ENCODE results near the gene ALKBH7. TPM values are rescaled to one million over a fixed set of nuclear protein-coding genes. Genes with fewer than 3 reads are reported as not detected.

Gene ALKBH7
- total RNA-seq, 3 donors from 2014 or later: 68.3 to 101 (median 76.7) TPM

DNA sequence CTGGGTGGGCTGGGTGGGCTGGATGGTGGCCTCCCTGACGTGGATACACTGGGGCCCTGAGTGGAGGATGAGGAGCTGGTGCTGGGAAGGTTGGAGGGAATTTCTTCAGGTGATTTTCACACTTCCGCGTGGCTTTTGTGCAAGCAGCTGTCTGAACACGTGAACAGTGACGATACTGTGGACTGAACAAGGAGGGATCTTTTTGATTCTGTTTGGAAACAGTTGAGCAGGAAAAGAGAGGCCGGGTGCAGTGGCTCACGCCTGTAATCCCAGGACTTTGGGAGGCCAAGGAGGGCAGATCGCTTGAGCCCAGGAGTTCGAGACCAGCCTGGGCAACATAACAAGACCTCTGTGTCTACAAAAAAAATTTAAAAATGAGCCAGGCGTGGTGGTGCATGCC lies 29.5 kb downstream of the ALKBH7 start:
- intact Hi-C loops (cut with DNase I; ENCODE audit: low total_unique reads): no loop called here
- Histone ChIP-seq H3K4me1 (no peaks in the 10 kb centered on the region), H3K4me3 (no peak overlapping the region), H3K27me3 (no peaks in the 10 kb centered on the region), H3K27ac (no peak overlapping the region), H3K9me3 (no peaks in the 10 kb centered on the region), H3K36me3 (no peaks in the 10 kb centered on the region)
- no peak for DNase-seq (ENCODE audit: low spot score in 2 of 2)
- TF ChIP-seq POLR2A (IDR thresholded peaks at IDR 0.05) (no peak), POLR2AphosphoS5 (IDR thresholded peaks at IDR 0.05) (no peak)
- TF ChIP-seq, protein P1, sequence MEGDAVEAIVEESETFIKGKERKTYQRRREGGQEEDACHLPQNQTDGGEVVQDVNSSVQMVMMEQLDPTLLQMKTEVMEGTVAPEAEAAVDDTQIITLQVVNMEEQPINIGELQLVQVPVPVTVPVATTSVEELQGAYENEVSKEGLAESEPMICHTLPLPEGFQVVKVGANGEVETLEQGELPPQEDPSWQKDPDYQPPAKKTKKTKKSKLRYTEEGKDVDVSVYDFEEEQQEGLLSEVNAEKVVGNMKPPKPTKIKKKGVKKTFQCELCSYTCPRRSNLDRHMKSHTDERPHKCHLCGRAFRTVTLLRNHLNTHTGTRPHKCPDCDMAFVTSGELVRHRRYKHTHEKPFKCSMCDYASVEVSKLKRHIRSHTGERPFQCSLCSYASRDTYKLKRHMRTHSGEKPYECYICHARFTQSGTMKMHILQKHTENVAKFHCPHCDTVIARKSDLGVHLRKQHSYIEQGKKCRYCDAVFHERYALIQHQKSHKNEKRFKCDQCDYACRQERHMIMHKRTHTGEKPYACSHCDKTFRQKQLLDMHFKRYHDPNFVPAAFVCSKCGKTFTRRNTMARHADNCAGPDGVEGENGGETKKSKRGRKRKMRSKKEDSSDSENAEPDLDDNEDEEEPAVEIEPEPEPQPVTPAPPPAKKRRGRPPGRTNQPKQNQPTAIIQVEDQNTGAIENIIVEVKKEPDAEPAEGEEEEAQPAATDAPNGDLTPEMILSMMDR (IDR thresholded peaks at IDR 0.05): no peak

DNA sequence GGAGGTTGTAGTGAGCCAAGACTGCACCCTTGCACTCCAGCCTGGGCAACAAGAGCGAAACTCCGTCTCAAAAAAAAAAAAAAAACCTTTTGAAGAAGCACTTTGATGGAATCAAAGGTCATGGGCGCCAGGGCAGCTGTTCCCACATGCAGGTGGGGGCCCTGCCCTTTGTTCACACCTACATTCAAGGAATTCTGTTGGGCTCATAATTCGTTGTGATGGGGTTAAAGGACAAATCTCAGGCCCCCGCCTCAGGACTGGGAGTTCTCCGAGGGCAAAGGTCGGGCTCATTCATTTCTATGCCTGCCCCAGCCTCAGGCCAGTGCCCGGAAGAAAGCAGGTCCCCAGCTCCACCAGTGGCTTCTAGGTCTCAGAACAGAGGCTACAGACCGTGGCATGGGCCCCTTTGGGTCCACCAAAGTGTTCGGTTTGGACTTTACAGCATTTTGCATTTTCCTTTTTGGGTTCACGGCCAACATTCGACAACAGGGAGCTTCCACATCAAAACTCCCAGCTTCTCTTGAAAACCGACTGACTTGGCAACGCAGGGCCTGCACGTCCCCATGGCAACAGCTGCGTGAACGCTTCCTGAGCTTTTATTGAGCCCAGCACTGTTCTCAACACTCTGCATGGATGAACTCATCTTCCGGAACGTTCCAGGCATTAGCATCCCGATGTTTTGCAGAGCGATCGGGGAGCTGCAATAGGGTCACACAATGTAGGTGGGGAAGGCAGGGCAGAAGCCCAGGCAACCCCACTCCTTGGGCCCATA lies 30.4 kb downstream of the ALKBH7 start:
- Histone ChIP-seq H3K4me1 (no peaks in the 10 kb centered on the region), H3K27me3 (no peaks in the 10 kb centered on the region), H3K9me3 (no peaks in the 10 kb centered on the region), H3K27ac (no peak overlapping the region), H3K4me3 (no peak overlapping the region), H3K36me3 (no peaks in the 10 kb centered on the region)
- intact Hi-C loops (cut with DNase I; ENCODE audit: low total_unique reads): no loop called here
- no peak for DNase-seq (ENCODE audit: low spot score in 2 of 2)
- TF ChIP-seq POLR2A (IDR thresholded peaks at IDR 0.05): no peak
- TF ChIP-seq, protein P1 (IDR thresholded peaks at IDR 0.05): no peak
- no peak for TF ChIP-seq POLR2AphosphoS5 (IDR thresholded peaks at IDR 0.05)

DNA sequence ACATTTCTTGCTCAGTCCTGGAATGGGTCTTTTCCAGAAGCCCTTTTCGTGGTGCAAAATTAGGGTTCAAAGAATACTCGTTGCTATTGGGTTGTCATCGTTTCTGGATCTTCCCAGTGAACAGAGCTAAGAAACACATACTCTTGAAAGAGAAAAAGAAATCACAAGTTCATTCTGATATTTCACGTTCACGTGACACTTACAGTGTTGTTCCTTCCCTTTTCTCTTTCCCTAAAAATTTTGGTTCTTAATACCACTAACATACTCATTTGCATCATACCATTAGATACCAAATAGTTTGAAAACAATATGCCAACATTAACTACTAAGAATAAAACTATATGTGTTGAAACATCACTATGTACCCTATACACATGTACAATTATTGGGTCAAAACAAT lies 33.8 kb downstream of the ALKBH7 start:
- Histone ChIP-seq H3K27ac (no peak overlapping the region), H3K9me3 (no peaks in the 10 kb centered on the region), H3K27me3 (no peaks in the 10 kb centered on the region), H3K36me3 (no peaks in the 10 kb centered on the region), H3K4me1 (no peaks in the 10 kb centered on the region), H3K4me3 (no peak overlapping the region)
- intact Hi-C loops (cut with DNase I; ENCODE audit: low total_unique reads): no loop called here
- no peak for DNase-seq (ENCODE audit: low spot score in 2 of 2)
- TF ChIP-seq POLR2AphosphoS5 (IDR thresholded peaks at IDR 0.05) (no peak), POLR2A (IDR thresholded peaks at IDR 0.05) (no peak)
- TF ChIP-seq, protein P1 (IDR thresholded peaks at IDR 0.05): no peak

DNA sequence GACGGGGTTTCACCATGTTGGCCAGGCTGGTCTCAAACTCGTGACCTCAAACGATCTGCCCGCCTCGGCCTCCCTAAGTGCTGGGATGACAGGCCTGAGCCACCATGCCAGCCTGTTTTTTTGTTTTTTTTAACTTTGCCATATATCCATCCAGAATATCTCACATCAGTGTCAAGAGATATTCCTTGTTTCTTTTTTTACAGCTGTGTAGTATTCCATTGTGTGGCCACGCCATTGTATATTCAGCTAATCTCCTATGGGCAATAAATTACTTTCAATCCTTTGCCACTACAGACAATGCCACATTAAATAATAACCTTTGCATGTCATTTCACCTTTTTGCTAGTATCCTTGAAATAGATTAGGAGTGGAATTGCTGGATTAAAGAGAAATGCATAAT lies 36.8 kb downstream of the ALKBH7 start:
- no peak for DNase-seq (ENCODE audit: low spot score in 2 of 2)
- H3K9me3 ChIP-seq: no peaks in the 10 kb centered on the region
- no peaks in the 10 kb centered on the region for H3K4me1 ChIP-seq
- H3K27me3 ChIP-seq: no peaks in the 10 kb centered on the region
- TF ChIP-seq POLR2AphosphoS5 (IDR thresholded peaks at IDR 0.05) (no peak), POLR2A (IDR thresholded peaks at IDR 0.05) (no peak)
- TF ChIP-seq, protein P1 (IDR thresholded peaks at IDR 0.05): no peak
- H3K36me3 ChIP-seq: peaks cover 3% of the 10 kb centered on the region
- intact Hi-C loops (cut with DNase I; ENCODE audit: low total_unique reads): no loop called here
- H3K4me3 ChIP-seq: no peak overlapping the region
- no peak overlapping the region for H3K27ac ChIP-seq

DNA sequence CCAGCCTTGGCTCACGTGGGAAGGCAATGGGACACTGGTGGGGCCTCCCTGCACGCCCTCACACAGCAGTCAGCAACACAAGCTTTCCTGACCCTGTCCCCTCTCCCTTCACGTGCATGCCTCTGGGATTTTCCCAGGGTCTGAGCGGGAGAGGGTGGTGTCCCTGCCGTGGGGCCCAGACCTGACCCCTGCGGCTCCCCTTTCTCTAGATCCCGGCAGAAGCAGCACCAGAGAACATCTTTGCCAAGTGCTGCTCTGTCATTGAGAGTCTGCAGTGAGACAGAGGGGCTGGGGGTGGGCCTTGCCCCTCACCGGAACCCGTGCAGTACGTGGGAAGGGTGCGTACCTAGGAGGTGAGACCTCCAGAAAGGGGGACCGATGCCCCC lies 39.5 kb downstream of the ALKBH7 start:
- TF ChIP-seq POLR2AphosphoS5 (IDR thresholded peaks at IDR 0.05) (no peak), POLR2A (IDR thresholded peaks at IDR 0.05) (no peak)
- Histone ChIP-seq H3K27ac (no peak overlapping the region), H3K9me3 (no peaks in the 10 kb centered on the region), H3K4me1 (no peaks in the 10 kb centered on the region), H3K4me3 (no peak overlapping the region), H3K36me3 (peaks cover 27% of the 10 kb centered on the region), H3K27me3 (no peaks in the 10 kb centered on the region)
- DNase-seq (ENCODE audit: low spot score in 2 of 2): no peak
- intact Hi-C loops (cut with DNase I; ENCODE audit: low total_unique reads): no loop called here

Data from breast epithelium (tissue), 4 donors.